Epidermal melanocyte (primary cell): ENCODE data around the gene JPH3.

ENCODE experiments used
- DNase-seq: peaks from one replicate; pipeline ENCODE4 v3.0.0; 2011; ENCODE audit warnings: low spot score; ENCODE audit not compliant: insufficient read length

JPH3 gene

DNA sequence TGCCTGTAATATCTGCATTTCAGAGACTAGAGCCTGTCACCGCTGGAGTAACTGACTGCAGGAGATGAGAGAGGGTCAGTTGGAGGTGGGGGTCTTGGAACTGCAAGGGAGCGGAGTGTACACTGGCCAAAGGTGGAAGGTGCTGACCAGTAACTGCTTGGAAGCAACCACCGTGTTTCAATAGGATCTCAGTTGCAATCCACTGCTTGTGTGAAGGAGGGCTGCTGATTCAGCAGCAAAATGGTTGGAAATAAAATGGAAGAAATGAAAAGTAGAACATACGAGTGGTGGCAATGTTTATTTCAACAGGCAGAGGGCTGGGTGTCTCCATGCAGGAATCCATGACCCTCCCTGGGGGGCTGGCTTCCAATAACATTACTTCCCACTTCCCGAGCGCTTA is 2.1 kb upstream of the JPH3 start:
- no peak for DNase-seq

DNA sequence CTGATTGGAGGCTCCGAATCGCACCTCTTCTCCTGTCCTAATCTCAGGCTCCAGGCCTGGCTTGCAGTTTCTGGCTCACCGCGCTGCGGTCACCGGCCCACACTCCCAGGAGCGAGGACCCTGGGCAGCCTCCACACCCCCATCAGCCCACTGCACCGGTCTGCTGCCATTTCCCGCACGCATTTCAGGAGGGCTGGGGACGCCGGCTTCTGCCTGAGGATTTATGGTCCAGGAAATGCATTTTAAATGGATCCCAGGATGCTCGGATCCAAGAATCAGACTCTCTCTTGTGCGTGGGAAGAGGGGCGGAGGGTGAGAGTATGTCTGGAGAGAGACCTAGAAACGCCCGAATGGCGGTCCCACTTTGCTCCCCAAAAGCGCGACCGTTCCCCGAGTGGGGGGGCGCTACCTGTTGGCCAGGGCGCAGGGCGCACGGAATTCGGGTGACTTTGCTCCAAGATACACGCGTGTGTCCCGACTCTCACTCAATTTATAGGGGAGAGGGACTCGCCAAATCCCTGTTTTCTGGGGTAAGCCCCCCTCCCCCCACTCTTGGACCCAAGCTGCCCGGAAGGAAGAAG is 817 bp upstream of the JPH3 start:
- no peak for DNase-seq

DNA sequence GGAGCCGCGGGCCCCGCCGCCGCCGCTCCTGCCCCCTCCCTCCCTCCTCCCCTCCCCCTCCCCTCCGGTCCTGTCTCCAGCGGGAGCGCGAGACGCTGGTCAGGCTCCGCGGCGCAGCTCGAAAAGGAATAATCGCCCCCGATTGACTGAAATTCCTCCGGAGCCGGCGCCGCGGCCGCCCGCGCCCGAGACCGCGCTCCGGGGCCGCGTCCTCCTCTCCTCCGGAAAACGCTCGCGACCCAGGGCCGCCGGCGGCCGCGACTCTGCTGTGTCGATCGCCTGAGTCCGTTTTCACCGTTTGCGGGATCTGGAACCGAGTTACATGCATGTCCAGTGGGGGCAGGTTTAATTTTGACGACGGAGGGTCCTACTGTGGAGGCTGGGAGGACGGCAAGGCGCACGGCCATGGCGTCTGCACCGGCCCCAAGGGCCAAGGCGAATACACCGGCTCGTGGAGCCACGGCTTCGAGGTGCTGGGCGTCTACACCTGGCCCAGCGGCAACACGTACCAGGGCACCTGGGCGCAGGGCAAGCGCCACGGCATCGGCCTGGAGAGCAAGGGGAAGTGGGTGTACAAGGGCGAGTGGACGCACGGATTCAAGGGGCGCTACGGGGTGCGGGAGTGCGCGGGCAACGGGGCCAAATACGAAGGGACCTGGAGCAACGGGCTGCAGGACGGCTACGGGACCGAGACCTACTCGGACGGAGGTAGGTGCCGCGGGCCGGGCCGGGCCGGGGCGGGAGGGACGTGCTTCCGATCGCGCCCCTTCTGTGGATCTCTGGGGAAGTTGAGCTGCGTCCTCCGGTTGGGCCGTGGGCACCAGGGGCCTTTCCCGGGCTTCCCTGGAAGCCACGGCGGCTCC is 744 bp downstream of the JPH3 start:
- no peak for DNase-seq

DNA sequence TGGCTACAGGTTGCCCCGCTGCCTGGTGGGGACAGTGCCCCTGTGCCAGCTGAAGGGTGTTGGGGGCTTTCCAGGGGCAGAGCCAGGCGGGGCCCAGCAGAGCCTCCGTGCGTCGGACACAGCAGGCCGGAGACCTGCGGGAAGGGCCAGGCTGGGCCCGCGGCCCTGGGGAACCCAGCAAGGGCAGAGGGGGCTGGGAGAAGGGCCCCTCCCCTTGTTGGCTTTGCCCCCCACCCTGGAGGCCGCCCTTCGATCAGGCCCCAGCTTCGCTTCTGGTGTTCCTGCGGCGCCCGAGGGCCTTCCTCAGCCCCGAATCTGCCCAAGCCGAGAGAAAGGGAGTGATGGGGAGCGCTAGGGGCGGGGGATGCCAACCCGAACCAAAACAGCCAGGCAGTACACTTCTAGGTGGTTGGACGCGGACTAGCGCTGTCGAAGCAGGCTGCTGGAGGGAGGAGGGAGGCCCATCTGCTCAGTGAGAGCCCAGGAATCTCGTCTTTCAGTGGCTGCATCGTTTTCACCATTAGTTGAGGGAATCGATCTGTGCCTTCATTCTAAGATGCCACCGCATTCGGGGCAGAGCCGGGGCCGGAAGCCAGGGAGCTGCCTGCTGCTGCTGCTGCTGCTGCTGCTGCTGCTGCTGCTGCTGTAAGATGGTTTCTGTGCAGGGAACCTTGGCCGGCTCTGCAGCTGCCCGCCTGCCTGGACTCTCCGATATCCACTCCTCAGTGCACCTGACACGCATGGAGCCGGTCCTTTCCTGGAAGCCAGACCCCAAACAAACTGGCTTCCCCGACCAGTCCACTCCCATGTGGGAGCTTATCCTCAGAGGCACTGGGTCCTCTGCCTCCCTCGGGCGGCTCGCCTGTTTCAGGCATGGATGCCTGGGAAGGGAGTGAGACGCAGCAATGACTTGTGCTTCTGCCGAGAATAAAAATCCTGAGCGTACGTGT is 1.7 kb downstream of the JPH3 start:
- DNase-seq = no peak

DNA sequence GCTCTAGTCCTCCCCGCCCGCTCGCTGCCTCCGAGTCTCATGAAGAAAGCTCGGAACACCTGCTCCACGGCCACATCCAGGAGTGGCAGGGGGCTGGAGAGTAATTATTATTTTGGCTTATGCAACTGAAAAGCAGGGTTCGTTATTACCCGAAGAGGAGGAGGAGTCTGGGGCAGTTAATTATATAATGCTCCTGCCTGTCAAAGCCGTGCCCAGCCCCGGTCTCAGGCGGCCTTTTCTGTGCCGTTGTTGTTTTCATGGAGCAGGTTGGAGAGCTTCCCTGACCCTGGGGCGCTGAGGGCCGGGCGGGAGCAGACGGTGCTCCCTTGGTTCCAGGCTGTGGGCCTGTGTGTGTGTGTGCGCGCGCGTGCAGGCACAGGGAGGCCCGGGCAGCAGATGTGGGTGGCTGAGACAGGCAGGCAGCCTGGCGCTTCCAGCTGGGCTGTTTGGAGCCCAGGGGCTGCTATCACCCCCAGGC is 2.4 kb downstream of the JPH3 start:
- DNase-seq = no peak

DNA sequence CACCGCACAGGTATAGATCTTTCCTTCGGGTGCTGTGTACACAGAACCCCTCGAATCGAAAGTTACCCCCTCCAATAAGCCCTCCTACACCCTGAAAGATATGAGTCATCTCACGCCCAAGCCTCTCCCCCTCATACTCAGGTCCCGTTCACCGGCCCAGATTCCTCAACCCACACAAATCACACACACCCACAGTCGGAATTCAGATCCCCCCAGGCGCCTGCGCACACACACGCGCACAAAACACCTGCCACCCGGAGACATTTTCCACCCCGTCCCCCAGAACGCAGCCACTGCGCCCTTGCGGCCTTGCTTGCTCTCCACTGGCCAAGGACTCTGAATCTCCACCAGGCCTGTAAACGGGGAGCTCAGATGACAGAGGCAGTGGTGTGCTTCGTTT is 4.9 kb downstream of the JPH3 start:
- DNase-seq = no peak

DNA sequence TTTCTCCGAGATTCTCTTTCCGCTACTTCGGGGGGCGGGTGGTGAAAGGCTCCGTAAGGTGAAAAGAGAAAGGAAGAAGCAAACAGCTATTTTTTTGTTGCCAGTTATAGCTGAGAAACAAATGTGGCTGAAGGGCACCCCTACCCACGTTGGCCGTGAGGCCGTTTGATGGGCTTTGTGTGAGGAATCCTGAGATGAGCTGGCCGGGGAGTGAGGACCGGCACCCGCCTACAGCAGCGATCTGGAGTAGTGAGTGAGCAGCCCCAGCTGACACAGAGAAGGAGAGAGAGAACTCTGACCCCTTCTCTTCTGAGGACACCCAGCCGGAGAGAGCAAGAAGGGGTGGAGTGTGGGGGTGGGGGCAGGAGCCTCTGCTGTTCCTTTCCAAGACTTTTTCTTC is 5.6 kb downstream of the JPH3 start:
- DNase-seq = no peak

DNA sequence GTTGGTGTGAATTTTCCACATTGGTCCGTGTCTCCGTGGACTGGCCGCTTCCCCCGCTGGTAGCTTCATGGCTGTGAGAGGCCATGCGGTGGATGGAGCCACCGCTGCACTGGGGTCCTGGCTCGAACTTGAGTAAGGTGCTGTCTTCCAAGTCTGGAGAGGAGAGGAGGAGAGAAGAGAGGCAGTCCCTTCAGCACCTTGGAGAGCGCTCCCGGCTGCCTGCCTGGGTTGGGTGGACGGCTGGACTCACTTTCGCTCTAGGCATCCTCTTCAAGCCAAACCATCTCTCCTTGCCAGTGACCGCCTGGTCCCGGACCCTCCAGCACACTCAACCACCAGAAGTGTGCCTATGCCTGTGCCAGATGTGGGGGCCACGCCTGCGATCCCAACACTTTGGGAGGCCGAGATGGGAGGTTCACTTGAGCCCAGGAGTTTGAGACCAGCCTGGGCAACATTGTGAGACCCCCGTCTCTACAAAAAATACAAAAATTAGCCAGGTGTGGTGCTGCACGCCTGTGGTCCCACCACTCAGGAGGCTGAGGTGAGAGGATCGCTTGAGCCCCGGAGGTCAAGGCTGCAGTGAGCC is 6.2 kb downstream of the JPH3 start:
- DNase-seq = peak; percentile 90

DNA sequence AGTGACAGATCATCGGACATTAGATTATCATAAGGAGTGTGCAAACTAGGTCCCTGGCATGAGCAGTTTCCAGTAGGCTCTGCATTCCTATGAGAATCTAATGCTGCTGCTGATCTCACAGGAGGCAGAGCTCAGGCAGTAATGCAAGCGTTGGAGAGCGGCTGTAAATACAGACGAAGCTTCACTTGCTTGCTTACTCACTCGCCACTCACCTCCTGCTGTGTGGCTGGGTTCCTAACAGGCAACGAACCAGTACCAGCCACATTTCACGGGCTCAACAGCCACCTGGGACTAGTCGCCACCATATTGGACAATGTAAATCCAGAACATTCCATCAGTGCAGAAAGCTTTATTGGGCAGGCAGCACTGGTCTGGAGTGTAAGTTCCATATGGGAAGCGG is 7.7 kb downstream of the JPH3 start:
- no peak for DNase-seq

DNA sequence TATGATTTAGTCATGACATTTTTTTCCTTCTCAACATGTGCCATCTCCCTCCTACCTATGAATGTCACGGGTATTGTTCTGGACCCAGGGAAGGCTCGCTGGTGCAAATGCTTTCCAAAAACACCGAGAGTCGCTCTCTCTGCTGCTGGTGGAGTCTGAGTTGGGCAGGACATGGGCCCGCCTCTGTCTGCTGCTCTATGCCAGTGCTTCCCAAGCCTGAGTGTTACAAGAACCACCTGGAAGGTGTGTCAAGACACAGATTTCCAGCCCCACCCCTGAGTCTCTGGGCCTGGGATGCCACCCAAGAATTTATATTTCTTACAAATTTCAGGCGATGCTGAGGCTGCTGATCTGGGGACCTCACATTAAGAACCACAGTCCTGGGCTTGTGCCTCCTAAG is 9.1 kb downstream of the JPH3 start:
- DNase-seq = no peak

DNA sequence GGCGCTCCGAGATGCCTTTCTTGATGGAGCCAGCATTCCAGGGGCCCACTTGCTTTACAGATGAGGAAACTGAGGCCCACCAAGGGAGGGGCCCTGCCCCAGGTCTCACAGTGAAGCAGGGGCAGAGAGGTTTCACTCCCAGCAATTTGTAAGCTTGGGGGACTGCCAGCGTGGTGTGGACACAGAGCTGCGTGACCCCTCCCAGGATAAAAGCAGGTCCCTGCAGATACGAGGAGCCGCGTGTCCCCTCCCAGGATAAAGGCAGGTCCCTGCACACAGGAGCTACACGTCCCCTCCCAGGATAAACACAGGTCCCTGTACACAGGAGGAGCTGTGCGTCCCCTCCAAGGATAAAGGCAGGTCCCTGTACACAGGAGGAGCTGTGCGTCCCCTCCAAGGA is 11.7 kb downstream of the JPH3 start:
- no peak for DNase-seq

DNA sequence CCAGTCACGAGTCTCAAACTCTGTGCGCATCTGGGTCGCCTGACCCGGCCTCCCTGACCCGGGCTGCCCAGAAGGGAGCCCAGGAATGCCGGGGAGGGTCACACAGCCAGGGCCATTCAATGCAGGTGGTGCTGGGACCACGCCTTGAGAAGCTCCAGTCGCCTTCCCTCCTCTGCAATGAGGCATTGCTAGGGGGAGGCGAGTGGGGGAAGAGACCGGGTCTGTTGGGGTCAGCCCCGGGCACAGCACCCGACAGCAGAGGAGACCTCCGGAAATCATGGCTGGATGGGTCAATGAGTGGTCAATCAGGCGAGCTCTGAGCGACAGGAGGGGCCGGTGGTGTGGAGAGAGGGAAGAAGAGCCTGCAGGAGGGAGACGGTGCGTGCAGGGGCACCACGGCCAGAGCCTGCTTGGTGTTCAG is 13.3 kb downstream of the JPH3 start:
- no peak for DNase-seq

DNA sequence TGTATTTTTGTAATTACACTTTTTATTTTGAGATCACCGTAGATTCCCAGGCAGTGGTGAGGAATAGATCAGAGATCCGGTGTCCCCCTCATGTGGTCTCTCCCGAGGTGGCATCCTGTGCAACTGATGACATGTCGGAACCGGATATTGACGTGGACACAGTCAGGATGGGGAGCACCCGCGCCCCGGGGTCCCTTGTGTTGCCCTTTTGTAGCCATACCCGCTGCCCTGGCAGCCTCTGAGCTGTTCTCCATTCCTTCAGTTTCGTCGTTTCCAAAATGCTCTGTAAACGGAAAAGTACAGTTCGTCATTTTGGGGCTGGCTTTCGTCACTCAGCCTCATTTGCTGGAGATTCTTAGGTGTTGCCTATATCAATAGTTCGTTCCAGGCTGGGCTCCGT is 14.2 kb downstream of the JPH3 start:
- DNase-seq = no peak

DNA sequence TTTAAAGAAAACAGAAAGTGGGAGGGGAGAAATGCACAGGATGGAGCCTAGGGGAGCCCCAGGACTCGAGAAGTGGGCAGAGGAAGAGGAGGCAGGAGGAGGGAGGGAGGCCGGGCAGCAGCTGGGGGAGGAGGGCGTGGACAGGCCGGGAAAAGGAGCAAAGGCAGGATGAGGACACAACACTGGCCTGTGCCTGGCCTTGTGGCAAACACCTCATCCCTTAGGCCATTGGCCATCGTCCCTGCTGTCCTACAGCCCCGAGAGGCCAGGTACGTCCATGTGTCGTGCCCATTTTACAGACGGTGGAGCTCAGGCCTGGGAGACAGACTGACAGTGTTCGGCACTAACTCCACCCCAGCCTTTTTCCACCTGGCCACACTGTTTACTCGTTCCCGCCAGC is 15.9 kb downstream of the JPH3 start:
- DNase-seq = no peak

DNA sequence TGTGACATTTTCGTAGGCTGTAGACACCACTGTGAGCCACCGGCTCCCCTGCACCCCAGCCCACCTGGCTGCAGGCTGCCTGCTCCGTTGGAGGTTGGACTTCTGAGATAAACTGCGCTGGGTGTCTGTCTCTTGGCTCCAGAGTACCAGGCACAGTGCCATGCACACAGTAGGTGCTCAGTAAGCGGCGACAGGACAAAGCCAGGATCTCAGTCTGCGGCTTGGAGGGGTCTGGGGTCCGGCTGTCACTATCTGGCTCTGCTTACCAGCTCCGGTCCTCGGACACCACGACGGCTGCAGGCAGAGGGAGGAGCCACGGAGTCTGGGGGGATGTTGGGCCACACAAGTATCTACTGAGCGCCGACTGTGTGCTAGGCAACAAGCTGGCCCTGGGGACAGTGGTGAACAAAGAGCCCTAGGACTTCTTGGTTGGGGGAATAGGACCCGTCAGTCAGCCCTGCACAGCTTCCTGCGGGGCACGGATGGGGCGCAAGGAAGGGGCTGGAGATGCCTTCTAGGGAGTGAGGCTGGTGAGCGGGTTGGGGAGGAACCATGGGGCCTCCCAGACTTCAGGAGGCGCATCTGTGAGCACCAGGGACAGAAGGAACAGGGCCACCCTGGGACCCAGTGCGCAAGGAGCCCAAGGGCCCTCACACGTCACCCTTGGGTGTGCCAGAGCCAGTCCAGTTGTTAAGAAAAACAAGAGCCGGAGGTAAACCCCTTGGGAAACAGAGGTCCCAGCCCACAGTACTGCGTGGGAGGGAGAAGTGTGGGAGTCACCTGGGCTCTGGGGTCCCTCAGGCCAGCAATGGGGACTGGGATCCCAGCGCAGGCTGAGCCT is 17.3 kb downstream of the JPH3 start:
- no peak for DNase-seq

DNA sequence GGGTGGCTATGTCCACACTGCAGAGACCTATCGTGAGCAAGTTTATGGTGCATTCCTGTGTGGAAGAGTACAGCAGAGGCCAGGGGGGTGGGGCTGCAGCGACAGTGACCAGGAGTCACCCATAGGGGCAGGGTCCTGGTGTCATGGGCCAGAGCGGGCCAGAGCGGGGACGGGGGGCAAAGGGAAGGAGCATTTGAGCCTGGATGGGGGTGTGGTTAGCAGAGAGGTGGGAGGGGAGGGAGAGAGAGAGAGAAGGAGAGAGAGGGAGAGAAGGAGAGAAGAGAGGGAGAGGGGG is 17.8 kb downstream of the JPH3 start:
- no peak for DNase-seq

DNA sequence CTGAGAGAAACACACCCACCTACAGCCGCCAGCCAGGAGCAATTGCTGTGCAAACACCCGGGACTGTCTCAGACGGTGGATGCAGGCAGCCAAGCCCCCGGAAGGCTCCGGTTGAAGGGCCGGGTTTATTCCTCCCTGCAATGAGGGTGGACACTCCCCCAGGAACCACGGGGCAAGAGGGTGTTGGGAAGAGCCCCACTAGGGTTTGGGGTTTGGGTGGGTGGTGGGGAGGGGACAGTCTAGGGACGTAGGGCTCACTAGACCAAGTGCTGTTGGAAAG is 19.2 kb downstream of the JPH3 start:
- no peak for DNase-seq

DNA sequence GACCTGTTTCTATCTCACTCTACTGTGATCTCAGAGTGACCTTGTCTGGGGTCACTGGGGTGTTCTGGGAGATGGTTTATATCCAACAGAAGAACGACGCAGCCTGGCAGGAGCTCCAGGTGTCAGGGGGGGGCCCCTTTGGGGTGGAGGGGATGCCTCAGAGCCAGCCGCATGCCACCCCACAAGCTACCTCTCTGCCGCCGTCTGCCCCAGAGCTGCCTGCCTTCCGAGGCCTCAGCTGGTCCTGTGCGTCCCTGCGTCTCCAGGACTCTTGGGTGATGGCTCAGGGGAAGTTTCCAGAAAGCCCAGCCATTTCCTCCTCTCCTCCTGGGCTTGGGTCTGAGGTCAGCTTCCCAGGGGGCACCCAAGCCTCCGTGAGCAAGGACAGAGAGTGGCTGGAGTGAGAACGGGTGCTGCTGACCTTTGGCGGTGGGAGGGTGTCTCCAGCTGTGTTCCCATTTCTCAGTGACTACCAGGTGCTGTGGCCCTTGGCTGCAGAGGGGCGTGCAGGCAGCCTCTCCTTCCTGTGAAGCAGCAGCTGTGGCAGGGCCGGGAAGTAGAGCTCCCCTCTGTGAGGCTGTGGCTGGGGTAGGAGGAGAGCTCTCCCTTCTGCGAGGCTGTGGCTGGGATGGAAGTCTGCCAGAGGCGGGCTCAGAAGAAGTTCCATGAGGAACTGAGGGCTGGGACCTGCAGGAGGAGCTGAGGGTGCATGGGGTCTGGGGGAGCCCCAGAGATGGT is 19.8 kb downstream of the JPH3 start:
- DNase-seq = no peak

DNA sequence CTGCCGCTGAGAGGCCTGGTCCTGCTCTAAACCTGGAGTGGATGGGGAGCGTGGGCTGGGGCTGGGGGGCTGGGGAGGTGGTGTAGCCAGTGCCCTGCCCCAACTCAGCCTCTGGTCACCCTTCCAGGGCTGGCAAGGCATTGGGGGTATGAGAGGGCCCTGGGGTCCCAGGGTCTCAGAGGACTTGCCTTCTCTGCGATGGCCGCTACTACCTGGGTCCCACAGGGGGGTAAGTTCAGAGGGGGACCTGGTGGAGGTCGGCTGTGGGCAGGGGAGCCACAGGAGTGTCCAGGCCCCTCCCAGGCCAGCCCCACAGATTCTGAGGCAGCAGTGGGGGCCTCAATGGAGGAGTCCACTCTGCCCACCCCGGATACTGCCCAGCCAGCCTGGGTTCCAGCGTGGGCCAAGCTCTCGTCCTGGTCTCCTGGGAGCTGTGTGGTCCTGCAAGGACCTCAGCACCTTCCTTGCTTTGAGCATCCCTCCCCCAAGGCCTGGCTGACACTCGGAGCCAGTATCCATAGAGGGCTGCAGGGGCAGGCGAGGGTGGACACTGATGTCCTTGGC is 20.5 kb downstream of the JPH3 start:
- DNase-seq = no peak

DNA sequence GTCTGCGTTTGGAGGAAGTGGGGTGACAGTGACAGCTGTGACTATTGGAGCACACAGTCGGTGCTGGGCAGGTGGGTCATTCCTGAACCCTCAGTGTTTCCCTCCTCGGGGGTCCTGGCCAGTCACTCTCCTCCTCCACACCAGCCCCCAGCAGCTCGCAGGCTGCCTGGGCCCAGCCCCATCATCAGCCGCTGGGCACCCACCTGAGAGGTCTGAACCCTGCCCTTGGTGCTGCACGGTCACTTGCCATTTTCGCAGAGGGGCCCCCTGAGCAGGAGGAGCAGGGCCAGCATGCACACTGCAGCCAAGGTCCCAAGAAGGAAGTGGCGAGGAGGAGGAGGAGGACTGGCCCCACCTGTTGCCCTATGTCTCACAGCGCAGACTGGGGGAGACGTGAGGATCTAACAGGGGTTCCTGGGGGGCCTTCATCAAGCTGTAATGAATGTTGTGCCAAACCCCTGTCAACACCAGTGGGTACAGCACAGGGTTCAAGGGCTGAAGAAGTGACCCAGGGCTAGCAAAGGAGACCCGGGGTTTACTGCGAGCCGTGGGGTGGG is 23.0 kb downstream of the JPH3 start:
- no peak for DNase-seq
